KOPT-K1 (cell line): Measurements from ENCODE around the gene CD164.

ENCODE experiments used
- H3K27ac ChIP-seq: fragments of 200-600 bp; sonication (generic); 2 replicates; pipeline ENCODE4 v1.5.1; 2016; ENCODE audit warnings: antibody characterized with exemption, mild to moderate bottlenecking, low read depth, low read length; ENCODE audit not compliant: poor library complexity, severe bottlenecking
- H3K36me3 ChIP-seq: fragments of 200-600 bp; sonication (generic); 2 replicates; pipeline ENCODE4 v1.5.1; 2017; ENCODE audit warnings: antibody characterized with exemption, mild to moderate bottlenecking, low read length, moderate library complexity; ENCODE audit not compliant: insufficient read depth
- H3K9me3 ChIP-seq: fragments of 200-600 bp; sonication (generic); 2 replicates; pipeline ENCODE4 v1.5.1; 2017; ENCODE audit warnings: antibody characterized with exemption, low read length, mild to moderate bottlenecking; ENCODE audit not compliant: insufficient read depth, poor library complexity, severe bottlenecking

Gene CD164

DNA sequence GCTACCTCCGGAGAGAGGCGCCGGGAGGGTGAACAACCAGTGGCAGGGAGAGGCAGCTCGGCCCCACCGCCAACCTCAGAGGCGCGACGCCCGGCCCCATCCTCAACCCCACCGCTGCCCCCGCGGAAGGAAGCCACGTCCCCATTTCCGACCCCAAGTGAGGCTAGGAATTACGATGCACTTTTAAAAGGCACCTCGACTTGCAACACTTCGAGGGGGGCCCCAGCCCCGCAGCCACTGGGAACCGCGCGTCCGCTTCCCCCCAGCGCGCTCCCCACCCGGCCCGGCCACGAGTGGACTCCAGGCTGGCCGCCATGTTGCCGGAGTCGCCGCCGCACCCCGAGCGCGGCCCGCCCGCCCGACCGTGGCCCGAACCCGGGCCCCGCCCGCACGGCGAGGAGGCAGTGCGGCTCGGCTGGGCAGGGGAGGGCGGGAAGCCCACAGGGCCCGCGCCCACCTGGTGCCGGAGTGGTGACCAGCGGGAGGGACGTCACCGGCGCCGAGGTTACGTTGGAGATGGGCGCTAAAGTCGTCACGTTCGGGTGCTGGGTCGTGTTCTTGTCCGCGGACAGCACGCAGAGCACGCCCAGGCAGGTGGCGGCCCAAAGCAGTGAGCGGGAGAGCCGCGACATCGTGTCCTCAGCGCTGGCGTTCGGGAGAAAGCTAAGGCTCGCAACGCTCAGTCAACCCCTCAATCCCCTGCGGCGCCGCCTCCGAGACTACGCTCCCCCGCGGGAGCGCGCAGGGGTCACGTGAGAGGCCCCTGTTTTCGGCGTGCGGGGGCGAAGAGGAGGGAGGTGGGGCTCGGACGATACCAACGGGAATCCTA, at the start of gene CD164:
Gene CD164, minus strand, starts transcription at position 721 of the 829 bp plus-strand sequence. Its CDS starts 89 bp downstream, at position 632.
- H3K27ac ChIP-seq = peak within 1 kb of the TSS; percentile 98
- H3K36me3 ChIP-seq = peaks cover 31% of the 10 kb centered on the region
- H3K9me3 ChIP-seq = no peaks in the 10 kb centered on the region

DNA sequence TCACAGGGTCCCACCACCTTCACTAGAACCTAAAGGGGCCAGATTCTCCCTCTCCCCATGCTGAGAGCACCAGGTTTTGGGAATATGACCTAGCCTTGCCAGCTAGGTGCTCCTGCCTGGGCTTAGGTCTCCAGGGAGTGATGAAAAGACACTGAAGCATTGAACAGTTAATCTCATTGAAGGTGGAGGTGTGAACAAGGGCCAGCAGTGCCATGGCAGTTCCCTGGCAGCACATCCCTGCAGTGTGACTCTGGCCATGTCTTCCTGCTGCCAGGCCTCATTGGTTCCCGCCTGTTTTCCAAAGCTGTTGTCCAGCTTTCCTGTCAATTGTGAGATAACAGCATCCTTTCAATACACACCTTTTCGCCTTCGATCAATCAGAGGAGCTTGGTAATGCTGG, 47.2 kb upstream of the CD164 start:
- H3K9me3 ChIP-seq = no peaks in the 10 kb centered on the region
- no peak overlapping the region for H3K27ac ChIP-seq
- H3K36me3 ChIP-seq = no peaks in the 10 kb centered on the region

DNA sequence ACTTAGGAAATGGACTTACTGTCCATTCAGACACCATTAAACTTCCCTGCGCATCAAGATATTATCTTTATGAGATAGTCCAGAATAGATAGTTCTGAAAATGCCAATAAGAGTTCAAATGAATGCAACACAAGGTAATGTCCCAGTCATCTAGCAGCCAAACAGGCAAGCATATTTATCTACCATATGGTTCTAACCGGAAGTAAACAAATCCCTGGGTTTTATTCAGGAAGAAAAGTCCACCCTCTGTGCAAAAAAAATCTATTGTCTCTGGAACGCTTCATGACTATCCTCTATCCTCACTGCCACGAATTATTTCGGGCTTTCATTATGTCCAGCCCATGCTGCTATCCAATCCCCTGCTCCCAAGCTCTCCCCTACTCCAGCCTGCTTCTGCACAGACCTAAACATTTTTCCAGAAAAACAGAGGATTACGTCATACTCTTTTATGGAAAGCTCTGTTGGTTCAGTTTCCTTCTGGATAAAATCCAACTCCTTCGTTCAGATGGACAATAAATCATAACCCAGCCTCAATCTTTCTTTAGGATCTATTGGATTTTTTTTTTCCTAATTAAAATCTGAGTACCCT, 46.7 kb upstream of the CD164 start:
- Histone ChIP-seq H3K27ac (no peak overlapping the region), H3K9me3 (no peaks in the 10 kb centered on the region), H3K36me3 (no peaks in the 10 kb centered on the region)

DNA sequence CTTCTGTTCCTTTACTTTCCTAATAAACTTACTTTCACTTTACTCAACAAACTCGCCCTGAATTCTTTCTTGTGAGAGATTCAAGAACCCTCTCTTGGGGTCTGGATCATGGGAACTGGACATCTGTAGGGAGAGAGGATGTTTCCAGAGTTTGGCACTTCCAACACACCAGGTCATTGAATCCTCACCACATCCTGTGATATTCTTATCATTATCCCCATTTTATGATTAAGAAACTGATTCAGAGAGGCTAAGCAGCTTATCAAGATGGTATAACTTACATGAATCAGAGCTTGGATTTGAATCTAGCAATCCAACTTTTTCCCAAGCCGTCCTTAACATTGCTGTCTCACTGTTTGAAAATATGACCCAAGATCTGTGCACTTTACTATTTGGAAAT, 42.7 kb upstream of the CD164 start:
- Histone ChIP-seq H3K9me3 (no peaks in the 10 kb centered on the region), H3K27ac (no peak overlapping the region), H3K36me3 (no peaks in the 10 kb centered on the region)

DNA sequence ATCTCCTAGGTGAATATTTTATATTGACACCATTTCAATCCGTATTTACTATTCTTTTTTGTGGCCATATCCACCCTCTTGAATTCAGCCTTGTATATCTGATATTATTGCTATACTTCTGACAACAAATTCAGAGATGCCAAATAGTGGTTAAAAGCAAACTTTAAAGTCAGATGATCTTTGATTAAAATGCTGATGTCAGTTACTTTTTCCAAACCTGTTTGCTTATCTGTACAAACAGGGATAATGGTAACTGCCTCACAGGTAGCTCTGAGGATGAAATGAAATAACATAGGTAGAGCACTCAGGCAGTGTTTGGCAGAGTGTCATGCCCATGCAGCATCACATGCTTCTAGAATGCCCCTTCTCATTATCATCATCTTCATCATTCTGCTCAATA, 38.9 kb upstream of the CD164 start:
- no peaks in the 10 kb centered on the region for H3K36me3 ChIP-seq
- H3K27ac ChIP-seq = no peak overlapping the region
- H3K9me3 ChIP-seq = no peaks in the 10 kb centered on the region

DNA sequence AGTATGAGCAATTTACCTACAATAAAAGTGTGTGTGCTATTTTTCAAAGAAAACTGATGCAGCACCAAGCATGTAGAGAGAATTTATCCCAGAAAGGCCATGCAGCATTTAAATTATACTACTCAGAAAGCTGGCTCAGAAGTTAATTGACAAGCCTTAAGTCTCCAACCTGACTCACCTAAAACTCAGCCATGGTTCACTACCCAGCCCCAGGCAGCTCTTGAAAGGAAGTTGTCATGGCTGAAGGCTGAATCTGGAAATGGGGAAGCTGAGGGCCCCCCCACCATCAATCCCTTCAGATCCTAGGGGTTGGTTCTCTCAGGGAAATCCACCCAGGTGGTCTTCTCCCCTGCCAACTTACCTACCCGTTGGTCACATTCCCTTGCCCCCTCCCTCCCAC, 38.5 kb upstream of the CD164 start:
- Histone ChIP-seq H3K9me3 (no peaks in the 10 kb centered on the region), H3K27ac (no peak overlapping the region)

DNA sequence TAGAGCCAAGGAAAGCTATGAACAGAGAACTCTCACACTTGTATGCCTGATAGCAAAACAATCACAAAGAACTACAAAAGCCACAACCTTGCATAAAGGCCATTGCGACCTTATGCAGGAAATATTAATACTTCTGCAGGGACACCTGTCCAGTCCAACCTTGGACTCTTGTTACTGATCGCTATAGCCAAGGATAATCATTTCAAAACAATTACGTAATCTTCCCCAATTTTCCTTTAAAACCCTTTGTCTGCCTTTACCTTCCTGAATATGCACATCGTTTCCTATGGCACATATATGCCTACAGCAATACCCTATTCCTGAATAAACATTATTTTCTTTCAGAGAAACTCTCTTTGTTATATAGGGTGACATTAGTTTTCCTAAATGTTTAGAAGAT, 35.4 kb upstream of the CD164 start:
- Histone ChIP-seq H3K36me3 (no peaks in the 10 kb centered on the region), H3K27ac (no peak overlapping the region), H3K9me3 (no peaks in the 10 kb centered on the region)

More for the DNA sequence above, 38.5 kb upstream of the CD164 start:
- no peaks in the 10 kb centered on the region for H3K36me3 ChIP-seq

DNA sequence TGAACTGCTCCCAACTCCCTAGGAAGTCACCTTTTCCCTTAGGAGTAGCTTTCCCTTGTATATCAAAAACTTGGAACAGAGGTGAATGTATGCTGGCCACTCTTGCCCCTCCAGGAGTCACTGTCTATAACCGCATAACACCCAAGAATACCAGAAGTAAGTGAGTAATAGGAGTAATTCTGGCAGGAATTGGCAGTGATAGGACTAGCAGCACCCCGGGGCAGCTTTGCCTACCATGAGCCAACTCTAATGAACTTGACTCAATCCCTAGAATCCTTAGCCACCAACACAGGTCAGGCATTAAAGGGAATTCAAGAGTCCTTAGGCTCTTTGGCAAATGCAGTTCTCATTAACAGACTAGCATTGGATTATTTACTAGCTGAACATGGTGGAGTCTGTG, 28.8 kb upstream of the CD164 start:
- no peak overlapping the region for H3K27ac ChIP-seq
- H3K36me3 ChIP-seq = no peaks in the 10 kb centered on the region
- no peaks in the 10 kb centered on the region for H3K9me3 ChIP-seq

DNA sequence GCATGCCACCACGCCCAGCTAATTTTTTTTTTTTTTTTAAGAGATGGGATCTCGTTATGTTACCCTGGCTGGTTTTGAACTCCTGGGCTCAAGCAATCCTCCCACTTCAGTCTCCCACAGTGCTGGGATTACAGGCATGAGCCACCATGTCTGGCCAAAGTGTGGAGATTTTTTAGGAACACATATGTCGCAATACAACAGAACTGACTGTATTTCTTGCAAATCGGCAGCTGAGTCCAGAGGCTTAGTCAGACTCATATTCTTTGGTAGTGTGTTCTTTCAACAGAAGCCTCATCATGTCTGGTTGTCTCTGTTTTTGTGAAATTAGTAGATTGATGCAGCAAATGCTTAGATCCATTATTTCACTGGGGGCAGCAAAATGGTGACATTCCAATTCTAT, 23.9 kb upstream of the CD164 start:
- Histone ChIP-seq H3K36me3 (no peaks in the 10 kb centered on the region), H3K9me3 (no peaks in the 10 kb centered on the region), H3K27ac (no peak overlapping the region)

DNA sequence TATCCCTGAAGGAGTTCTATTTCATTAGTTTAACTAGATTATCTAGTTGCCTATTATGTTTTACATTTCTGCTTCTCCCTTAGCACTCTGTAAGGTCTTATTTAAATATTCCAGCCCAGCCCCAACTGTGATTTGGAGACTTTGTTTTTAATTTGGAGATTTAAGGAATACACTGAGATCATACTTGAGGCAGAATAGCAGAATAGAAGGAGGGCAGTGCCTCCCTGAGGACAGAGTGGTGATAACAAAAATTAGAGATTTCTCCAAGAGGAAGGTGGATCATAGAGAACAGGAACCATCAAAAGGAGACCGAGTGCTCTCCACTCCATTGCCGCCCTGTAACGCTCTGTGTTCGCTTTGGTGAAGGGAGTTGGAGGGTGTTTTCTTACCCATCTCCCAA, 14.8 kb upstream of the CD164 start:
- Histone ChIP-seq H3K27ac (no peak overlapping the region), H3K36me3 (no peaks in the 10 kb centered on the region), H3K9me3 (no peaks in the 10 kb centered on the region)

DNA sequence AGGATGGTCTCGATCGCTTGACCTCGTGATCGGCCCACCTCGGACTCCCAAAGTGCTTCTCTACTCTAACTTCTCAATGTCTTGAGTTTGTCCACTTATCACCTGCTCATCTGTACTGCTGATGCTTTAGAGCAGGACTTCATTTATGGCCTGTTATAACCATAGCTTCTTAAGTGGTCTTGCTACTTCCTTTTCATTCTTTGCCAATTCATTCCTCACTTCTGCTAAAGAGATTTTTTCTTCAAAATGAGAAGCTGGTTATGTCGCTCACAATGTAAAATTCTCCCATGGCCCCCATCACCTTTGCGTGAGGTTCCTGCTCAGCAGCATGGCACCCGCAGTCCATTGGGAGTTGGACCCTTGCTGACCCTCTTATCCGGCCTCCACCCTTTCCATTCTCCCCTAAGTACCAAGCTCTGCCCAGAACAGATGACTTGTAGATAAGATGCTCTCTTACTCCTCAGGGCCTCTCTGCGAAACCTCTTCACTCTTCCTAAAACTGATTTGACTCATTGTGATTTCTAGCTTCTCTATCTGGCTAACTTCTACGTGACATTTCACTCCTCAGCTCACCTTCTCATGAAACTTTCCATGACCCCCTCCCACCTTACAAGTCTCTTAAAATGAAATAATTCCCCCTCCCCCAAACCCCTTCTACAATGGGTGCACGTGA, 13.9 kb upstream of the CD164 start:
- Histone ChIP-seq H3K9me3 (no peaks in the 10 kb centered on the region), H3K36me3 (no peaks in the 10 kb centered on the region), H3K27ac (no peak overlapping the region)

DNA sequence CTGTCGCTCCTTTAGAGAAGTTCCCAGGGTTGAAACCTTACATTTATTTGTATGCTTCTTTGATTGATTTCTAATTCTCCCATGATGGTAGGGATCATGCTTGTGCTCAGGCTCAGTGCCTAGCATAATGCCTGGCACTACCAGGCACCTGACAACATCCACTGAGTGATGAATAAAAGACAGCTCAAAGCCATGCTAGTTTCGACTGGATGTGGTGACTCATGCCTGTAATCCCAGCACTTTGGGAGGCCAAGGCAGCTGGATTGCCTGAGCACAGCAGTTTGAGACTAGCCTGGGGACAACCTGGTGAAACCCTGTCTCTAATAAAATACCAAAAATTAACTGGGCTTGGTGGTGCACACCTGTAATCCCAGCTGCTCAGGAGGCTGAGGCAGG, 11.6 kb upstream of the CD164 start:
- Histone ChIP-seq H3K27ac (no peak overlapping the region), H3K36me3 (no peaks in the 10 kb centered on the region), H3K9me3 (no peaks in the 10 kb centered on the region)

DNA sequence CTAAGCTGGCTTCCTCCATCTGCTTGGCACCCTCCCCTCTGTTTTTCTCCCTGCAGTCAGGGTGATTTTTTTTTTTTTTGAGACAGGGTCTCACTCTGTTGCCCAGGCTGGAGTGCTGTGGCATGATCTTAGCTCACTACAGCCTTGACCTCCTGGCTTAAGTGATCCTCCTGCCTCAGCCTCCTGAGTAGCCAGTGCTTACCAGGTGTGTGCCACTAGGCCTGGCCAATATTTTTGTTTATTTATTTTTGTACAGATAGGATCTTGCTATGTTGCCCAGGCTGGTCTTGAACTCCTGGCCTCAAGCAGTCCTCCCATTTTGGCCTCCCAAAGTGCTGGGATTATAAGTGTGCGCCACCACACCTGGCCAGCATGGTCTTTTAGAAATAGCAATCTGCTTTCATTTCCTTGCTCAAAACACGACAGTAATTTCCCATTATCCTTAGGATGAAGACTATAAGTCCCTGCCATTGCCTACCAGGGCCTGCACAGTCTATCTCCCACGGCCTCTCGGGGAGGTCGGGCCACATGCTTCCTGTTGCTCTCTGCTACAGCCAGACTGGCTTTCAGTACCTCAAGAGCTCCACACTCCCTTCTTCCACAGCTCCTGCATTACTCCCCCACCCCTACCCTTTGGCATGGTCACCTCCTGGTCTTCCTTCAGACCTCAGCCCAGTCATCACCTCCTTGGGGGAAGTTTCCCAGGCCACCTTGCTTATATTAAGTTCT, 11.1 kb upstream of the CD164 start:
- Histone ChIP-seq H3K36me3 (no peaks in the 10 kb centered on the region), H3K27ac (no peak overlapping the region), H3K9me3 (no peaks in the 10 kb centered on the region)

DNA sequence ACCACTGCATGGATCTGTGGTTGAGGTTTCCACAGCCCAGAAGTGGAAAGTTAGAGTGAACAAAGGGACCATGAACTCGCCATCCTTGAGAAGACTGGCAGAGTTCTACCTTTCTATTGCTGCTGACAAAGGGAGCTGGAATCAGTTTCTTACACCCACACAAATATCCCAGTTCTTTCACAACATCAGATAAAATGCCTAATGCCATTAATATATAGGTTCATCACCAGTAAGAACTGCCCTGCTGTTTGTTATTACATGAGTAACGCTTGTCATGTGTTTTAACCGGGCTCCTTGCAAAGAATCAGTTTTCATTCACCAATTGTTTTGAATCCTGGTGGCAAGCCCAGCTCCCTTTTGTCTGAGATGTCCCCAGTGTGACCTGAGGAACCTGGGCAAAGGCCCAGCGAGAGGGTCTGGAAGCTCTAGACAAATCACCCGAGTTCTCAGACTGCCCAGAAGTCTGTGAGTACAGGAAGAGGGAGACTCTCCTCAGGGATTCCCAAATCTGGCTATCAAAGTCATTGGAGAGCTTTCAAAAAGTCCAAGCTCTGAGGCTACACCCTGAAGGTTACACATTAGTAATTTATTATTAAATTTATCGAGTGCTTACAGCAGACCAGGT, 7.5 kb upstream of the CD164 start:
- Histone ChIP-seq H3K27ac (no peak overlapping the region), H3K36me3 (no peaks in the 10 kb centered on the region)

DNA sequence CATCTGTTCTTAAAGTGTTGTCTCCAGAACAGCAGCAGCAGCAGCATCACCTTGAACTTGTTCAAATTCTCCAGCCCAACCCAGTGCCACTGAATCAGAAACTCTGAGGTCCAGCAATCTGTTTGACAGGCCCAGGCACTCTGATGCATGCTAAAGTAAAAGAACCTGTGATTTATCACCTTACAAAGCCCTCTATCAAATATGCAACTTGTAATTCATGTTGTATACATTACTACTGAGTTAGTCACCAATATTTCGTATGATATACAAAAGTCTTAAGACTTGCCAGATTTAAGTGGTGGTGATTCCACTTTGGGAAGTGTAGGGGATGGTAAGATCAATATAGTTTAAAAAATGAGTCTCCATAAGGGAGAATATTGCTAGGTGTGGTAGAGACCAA, 6.0 kb upstream of the CD164 start:
- no peak overlapping the region for H3K27ac ChIP-seq
- no peaks in the 10 kb centered on the region for H3K36me3 ChIP-seq
- H3K9me3 ChIP-seq = no peaks in the 10 kb centered on the region

More for the DNA sequence above, 7.5 kb upstream of the CD164 start:
- H3K9me3 ChIP-seq = no peaks in the 10 kb centered on the region
